CD4-positive, alpha-beta T cell treated with Interferon alpha-2 for 1 hour (primary cell): ENCODE results near the gene ENTREP1.

Experiments used
- DNase-seq, 2 donors: peaks; one replicate each; pipeline ENCODE4 v3.0.0-alpha.2; 2020 to 2022

The ENTREP1 gene

DNA sequence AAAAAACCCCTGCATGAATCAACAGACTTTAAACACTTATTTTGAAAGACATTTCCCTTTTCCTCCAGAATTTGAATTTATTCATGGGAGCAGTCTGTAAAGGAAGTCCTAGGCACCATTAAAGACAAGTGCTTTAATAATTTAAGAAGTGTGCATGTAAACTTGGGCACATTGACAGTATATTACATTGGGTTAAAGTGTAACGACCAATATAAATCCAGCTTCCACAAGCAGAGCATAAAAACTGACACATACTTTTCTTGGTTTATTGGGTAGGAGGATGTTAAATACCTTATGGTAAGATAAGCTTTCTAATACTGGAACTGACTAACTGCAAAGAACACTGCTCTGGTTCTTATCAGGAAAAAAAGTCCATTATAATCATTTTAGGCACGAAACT is 1.2 kb upstream of the ENTREP1 start:
- DNase-seq: no peak

DNA sequence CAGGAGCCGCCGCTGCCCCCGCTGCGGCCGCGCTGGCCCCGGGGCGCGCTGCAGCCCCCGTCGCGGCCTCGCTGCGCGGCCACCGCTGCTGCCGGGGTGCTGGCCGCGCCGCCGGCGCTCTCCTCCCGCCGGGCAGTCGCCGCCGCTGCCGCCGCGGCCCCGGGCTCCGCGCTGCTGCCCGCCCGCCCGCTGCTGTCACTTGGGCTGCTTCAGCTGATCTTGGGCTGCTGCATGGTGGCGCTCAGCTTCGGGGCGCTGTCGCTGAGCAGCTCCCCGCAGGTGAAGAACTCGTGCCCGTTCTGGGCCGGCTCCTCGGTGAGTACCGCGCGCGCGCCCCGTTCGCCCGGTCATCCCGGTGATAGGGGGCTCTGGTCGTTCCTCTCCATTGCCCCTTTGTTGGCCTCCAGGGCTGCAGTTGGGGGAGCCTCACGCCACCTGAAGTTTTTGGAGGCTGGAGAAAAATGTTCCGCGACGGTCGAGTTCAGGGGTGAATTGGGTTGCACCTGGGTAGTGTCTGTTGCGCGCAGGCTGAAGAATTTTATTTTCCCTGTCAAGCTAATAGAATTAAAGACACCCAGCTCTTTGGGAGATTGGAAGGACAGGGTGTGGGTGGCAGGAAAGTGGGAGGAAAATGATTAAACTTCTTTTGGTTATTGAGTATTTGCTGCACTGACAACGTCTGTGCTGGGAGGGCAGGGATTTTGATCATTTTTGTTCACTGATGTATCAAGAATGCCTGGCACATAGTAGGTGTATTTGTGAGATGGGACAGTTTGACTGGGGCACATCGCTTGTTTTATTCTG is 596 bp downstream of the ENTREP1 start:
- DNase-seq: no peak

DNA sequence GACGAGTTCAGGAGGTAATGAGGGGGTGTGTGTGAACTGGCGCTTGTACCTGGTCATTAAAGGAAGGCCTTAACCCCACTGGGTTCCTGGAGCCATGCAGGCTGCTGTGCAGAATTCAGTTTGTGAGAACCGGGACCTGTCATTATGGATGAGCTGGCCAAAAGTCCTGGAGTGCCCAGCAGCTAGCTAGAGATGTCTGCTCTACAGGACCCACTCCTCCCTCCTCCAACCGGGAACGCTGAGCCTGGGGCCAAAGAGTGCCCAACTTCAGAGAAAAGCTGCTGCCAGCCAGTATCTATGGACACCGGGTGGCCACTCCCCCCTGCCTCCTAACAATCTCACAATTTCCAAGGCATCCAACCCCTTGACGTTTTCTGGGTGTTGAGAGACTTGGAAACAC is 1.2 kb downstream of the ENTREP1 start:
- DNase-seq: no peak

DNA sequence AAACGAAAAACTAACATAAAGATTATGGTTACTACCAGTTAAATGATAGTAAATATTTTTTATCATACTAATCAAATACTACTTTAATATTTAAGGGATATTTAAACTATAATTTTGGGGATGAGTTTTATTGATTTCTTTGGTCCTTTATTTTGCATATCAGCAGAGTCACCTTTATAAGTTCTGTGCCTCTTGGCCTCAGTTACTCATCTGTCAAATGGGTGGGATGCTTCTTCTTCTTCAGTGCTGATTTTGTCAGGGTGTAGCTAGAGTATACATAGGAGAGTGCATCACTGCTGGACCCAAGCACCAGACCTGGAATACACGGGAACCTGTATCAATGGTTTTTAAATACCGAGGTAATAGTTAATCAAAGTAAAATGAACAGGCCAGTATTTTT is 5.6 kb downstream of the ENTREP1 start:
- DNase-seq: no peak

DNA sequence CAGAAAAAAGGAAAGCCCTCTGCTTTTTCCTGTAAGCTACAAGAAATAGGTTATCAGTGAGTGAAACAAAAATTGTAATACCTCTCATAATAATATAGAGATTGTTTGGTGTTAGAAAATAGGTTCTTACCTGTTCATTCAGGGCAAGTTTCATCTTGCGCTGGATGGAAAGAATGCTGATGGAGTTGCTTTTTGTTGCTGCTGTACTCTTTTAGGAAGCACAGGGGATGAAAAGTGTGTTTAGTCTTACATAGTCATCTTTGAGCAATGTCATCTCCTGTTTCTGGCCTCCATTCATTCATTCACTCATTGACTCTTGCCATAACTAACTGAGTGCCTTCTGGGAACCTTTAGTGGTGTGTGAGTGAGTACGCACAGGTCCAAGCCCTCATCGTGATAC is 6.4 kb downstream of the ENTREP1 start:
- no peak for DNase-seq

DNA sequence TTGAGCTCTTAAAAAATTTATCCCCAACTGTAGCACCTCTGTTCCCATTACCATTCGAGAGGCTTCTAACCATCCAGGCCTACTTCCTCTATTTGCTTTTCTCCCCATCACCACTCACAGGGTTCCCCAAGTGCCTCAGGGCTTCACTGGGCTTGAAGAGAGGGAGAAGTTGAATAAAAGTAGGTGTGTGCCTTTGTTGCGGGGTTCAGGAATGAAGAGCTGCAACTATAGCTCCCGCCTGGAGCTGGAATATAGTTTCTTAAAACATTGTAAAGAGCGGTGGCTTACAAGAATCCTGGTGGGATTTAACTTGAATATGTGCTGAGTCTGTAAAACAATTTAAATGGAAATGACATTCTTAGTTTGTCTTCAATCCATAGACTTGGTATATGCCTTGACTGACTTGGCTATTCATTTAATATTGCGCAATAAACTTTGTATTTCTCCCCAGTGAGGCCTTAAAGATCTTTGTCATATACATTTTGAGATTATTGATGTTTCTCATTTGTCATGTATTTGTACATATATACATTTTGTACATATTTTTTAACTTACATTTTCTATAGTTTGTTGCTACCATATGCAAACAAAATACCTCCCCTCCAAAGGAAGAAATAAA is 7.2 kb downstream of the ENTREP1 start:
- no peak for DNase-seq

DNA sequence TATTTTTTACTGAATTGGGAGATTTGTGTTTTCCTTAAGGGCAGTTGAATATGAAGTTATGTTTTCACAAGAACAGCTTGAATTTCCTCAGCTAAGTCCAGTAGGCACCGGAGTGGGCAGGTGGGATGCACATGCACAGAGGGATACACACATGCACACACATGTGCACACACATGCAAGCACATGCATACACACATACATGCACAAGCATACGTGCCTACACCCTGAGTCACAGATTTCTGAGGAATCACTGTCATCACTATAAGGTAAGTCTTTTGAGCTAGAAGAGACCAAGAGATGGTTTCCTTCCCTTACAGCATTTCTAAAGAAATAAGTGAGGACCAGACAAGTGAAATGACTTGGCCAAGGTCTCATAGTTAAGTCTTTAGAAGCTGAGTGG is 8.7 kb downstream of the ENTREP1 start:
- no peak for DNase-seq

DNA sequence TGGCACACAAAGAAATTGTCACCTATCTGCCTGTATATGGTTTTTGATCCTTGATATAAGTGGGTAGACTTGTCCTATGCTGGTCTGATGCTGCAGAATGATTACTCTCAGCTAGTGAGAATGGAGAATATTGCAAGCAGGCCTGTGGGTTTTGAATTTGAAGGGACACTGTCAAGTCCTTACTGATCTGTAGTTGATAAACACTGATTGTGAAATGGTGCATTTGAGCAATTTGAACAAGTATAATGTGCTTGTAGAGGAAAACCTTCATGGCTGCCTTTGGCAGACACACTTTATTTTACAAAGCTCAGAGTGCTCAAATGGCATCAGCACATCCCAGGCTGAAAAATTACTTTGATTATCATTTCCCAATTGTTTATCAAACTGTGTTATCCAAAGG is 9.3 kb downstream of the ENTREP1 start:
- DNase-seq: no peak

DNA sequence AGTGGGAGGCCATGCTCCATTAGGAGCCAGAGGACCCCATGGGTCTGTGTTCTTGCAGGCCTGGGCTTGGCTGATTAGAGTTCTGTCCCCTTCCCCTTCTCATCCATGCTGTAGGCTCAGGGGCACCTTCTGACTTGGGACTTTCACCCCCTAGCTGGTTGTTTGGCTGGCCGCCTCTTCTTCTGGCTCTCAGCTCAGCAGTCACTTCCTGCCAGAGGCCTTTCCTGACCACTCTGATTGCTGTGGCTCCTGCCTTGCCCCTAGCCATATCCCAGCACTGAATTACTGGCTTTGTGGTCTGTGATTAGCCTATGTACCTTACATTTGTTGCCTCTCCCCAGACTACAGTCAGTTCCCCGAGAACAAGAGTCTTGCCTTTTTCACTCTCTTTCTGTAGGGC is 14.6 kb downstream of the ENTREP1 start:
- no peak for DNase-seq

DNA sequence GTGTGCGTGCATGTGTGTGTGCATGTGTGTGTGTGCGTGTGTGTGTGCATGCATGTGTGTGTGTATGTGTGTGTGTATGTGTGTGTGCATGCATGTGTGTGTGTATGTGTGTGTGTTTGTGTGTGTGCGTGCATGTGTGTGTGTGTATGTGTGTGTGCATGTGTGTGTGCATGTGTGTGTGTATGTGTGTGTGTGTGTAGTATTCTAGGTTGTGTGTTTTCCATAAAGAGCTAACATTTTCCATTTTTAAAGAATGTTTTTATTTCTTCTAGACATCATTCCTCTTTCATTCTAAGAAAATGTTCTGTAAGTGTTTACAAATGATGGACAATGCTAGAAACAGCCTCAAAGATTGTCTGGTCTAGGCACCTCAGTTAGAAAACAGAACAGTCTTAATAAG is 15.6 kb downstream of the ENTREP1 start:
- DNase-seq: no peak

DNA sequence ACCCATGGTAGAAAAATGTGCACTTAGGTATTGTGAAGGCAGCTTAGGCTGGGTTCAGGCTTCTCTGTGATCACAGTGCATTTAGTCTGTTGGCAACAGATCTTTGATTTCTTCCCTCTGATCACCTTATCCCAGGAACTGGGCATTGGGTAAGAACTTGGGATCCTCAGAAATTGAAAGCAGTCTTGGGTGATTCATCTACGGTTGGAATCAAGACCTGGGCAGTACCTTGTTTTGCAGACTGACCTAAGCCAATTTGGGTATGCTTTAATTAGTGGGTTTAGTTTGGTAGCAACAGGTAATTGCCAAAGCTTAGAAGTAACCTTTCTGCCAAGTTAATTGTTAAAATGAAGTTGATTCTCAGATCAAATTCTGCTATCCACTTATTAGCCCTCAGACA is 17.8 kb downstream of the ENTREP1 start:
- DNase-seq: no peak

DNA sequence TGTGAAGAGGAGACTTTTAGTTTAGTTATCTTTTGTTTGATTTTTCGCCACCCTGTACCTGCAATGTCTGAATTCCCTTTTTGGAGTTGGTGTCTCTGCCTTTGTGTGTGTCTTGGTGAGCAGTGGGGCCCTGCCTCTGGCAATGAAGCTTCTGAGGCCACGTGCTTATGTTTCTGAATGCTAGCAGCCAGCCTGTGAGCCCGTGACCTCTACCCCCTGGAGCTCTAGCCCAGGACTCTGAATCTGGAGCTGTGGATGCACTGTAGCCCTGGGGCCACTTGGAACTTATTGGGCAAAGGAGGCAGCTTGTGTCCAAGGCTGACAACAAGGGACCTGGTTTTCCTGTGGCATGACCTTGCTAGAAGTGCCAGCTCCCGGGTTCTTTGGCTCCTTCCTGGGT is 19.4 kb downstream of the ENTREP1 start:
- no peak for DNase-seq

DNA sequence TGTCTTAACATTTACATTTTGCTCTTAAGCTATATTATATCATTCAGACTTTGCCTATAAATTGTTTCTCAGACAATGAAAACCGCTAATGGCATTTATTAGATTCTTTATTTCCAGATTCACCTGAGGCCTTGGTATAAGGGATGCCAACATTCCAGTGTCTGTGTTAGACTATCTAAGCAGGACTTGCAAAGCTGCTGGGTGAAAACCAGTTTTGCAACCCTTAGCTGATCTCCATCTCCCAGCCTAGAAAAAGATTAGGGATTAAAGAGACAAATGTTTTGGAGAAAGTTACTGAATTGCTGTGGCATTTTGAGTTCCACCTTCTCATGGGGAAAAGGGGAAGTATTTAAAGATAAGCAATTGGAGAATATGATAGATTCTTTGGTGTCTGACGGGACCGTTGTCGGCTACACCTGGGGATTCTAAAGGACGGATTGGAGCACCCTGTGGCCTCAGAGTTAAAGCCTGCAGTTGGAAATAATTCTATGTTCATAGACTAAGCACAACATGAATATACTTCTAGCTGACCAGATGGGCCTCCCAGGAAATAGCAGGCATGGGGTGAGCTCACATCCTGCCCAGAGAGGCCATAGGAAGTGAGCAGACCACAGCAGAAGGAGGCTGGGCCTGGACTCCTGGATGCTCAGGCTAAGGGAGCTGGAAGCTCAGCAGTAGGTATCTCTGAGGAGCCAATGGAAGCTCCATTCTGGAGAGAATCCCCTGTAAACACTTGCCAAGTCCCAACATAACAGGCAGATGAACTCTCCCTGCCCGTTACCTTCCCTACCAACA is 21.8 kb downstream of the ENTREP1 start:
- no peak for DNase-seq

DNA sequence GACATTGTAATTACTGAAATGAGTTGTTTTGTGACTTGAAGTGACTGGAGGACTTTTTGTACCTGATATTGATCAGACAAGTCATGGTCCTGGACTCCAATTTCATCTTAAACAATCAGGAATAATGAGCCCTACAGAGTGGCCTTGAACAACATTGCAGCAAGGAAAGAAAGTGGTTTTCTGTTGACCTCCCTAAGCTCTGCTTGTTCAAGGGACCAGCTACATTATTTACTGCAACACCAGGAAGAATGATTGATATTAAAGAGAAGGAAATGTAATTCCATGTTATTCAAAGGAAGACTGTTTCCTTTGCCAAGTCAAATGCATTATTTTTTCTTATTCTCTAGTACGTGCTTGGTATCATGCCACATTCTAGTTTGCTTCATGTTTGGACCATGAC is 22.6 kb downstream of the ENTREP1 start:
- DNase-seq: no peak

DNA sequence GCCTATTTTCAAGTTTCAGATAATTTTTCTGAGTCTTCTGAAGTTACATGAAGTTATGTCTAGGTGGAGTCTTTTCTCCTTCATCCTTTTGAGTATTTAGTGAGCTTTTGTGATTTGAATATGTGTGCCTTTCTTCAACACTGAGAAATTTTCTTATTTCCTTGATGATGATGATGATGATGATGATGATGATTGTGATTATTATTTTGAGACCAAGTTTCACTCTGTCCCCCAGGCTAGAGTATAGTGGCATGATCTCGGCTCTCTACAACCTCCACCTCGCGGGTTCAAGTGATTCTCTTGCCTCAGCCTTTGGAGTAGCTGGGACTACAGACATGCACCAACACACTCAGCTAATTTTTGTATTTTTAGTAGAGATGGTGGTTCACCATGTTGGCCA is 26.2 kb downstream of the ENTREP1 start:
- DNase-seq: no peak

DNA sequence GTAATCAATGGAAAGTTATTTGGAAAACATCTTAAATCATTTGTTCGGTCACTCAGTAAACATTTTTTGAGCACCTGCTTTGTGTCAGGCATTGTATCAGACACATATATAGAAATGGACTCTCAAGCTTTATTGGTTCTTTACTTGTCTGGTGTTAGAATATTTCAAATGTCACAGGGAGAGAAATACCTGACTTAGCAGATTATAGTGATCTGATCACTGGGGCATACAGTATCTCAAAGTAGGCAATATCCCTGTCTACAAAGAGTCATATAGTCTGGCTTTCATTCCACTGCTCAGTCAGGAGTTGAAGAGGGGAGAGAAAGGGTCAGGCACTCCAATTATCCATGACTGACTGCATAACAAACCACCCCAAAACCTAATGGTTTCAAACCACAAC is 30.2 kb downstream of the ENTREP1 start:
- no peak for DNase-seq

DNA sequence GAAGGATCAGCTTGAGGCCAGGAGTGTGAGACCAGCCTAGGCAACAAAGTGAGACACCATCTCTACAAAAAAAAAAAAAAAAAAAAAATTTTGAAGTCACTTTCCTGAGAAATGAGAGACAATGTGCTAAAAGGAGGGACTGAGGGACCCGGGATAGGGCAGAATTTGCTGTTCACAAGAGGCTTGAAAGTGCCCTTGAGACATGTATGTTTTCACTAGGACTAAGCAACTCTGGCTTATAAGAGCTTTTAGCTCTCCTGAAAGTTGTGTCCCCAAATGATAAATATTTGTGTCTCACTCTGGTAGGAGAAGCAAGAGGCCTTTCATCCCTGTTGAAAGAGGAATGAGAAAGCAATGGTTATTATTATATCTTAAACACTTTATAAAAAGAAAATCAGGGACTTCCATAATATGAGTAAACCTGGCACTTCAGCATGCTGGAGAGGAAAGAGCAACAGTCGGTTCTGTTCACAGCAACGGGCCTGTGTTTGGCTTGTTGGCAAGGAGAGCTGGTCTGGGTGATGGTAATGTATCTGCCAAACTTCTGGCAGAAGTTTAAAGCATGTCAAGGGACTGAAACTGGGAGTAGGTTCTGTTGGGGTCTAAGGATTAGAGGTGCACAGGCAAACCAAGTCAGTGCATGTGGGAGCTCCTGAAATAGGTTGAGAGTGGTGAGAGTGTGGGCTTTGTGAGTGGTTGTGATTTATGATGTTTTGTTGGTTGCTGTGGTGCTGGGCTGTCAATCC is 32.2 kb downstream of the ENTREP1 start:
- DNase-seq: no peak

DNA sequence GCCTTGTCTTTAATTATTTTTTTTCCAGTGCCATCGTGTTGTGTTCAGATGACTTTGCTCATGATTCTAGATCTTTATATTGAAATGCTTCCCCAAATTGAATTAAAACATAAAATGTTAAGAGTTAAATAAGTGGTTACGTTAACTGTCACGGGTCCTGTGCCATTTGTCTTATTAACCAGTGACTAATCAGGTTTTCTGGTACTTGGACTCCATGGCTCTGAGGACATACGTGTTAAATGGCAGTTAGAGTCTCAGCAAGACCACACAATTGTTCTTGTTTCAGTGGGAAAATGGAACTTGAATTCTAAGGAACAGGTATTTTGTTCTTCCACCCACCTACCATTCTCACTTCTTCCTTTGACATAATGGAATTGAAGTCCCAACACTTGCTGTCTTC is 32.8 kb downstream of the ENTREP1 start:
- no peak for DNase-seq

DNA sequence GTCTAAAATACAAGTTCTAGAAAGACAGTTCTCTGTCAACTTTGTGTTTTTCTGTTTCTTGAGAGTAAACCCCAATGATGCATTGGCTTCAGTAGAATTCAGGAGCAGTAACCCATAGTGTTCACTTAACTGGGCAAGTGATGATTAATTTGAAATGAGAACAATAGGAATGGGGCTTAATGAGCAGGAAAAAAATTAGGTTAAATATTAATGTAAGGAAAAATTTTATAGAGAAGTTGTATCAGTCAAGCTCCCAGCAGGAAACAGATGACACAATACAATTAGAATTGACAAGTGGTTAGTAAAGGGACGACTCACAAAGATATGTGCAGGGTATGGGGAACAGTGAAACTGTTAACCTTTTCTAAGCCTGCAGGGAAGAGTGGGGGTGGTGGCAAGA is 38.2 kb downstream of the ENTREP1 start:
- DNase-seq: no peak

DNA sequence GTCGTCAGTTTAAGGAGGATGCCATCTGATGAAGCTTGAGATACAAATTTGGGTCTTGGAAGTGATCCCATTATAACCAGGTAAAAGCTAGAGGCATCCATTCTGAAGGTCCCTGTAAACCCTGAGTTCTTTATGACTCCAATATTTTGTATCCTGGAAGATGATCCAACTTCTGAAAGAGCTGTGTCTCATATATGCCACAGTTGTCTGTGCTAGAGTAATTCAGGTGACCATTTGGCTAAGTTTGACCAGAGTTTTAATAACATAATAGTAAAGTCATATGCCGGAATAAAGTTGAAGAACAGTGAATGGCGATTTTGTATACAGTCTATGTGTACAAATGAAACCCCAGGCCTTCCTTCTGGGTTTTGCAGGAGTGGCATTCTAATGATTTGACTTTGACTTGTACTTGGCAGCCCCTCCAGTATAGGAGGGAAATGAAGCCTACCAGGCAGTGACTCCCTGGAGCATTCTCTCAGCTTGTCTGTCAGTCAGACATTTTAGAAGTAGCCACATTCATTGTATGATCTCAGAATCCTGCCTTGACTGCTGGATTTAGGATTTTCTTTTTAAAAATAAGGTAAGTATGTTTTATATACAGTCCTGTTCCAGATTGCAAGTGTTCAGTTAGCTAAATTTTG is 39.6 kb downstream of the ENTREP1 start:
- no peak for DNase-seq

DNA sequence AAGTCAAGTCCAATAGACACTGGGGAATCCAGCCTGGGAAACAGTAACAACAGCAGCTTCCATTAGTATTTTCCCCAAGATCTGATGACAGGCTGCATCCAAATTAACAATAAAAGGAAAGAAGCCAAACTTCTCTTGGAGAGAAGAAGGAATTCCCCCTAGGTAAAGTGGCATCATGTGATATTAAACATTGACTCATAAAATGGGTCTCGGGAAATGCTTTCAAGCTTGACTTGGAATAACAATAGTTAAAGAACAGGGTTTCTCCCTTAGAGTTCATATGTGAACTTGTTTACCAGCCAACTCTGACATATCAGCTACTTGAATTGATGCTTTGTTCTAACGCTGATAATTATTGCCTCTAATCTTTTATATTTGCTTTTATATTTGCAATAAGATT is 45.4 kb downstream of the ENTREP1 start:
- DNase-seq: no peak

DNA sequence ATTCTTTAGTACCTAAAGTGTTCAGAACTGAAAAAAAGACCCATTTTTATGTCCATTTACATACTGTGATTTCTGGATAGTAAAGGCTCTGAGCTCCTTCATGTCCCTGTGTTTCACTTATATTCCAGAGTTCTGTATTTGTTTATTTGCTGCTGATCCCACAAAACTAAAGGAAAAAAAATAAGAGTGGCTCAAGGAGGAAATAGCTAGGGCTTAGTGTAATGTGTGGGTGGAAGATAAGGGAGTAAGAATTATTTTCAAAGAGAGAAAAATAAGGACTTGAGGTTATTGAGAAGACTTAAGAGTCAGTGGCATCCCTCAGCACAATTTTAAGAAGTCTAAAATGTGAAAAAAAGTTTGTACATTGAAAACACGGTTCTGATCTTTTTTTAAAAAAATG is 46.0 kb downstream of the ENTREP1 start:
- DNase-seq: no peak

DNA sequence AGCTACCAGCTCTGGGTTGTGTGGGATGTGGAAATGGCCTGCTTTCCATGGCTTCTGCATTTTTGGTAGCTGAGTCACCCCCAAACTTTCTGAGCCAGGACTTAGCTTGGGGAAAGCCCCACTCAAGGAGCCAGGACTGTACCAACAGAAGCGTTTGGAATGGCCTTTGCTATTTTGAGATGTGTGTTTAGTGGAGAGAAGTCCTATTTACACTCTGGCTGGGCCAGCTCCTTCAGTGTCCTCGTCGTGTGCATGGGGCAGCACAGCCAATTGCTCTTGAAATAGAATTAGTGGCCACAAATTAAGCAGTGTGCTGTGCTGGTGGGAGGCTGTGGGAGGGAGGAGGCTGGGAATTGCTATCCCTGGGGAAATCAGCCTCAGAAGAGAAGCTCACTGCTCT is 51.6 kb downstream of the ENTREP1 start:
- no peak for DNase-seq
